Right lobe of liver (tissue), 6 donors: ENCODE results near the gene RLF. TPM values are rescaled to one million over a fixed set of nuclear protein-coding genes. Genes with fewer than 3 reads are reported as not detected.

Source experiments
- ATAC-seq, 4 donors: fragments of 200-7000 bp; cut with Tn5 transposase; one replicate each; pipeline ENCODE4 v1.9.1; 2020; ENCODE audit warnings: mild to moderate bottlenecking in 4 of 4, moderate library complexity in 4 of 4
- DNase-seq, 3 donors: peaks; one replicate each; pipeline ENCODE4 v3.0.0-alpha.2; 2020
- H3K27ac ChIP-seq, 3 donors: fragments of 200-600 bp; one replicate each; pipeline ENCODE4 v1.8.0; 2022
- H3K27me3 ChIP-seq, 2 donors: fragments of 200-600 bp; one replicate each; pipeline ENCODE4 v1.8.0; 2022
- H3K36me3 ChIP-seq, 4 donors: fragments of 200-600 bp; sonication (generic) in 1 of 4; one replicate each; pipeline versions ENCODE4 v1.5.1 to v1.8.0; 2017 to 2022; ENCODE audit warnings: control low read depth in 1 of 4
- H3K4me1 ChIP-seq, 4 donors: fragments of 200-600 bp; sonication (generic) in 1 of 4; one replicate each; pipeline versions ENCODE4 v1.5.1 to v1.8.0; 2017 to 2022; ENCODE audit warnings: control low read depth in 1 of 4
- H3K4me3 ChIP-seq, 3 donors: fragments of 200-600 bp; one replicate each; pipeline ENCODE4 v1.8.0; 2022
- H3K9me3 ChIP-seq, 4 donors: fragments of 200-600 bp; sonication (generic) in 1 of 4; one replicate each; pipeline versions ENCODE4 v1.5.1 to v1.8.0; 2017 to 2022; ENCODE audit warnings: control low read depth in 1 of 4
- CTCF ChIP-seq, 4 donors: fragments of 200-600 bp in 3 of 4; fragments of 450-650 bp in 1 of 4; IDR thresholded peaks; one replicate each; pipeline versions ENCODE4 v1.5.1 to v1.8.0; 2016 to 2022; ENCODE audit warnings: antibody characterized with exemption in 4 of 4, mild to moderate bottlenecking in 2 of 4
- POLR2A ChIP-seq: fragments of 450-650 bp; IDR thresholded peaks from one replicate; pipeline ENCODE4 v1.6.1; 2017; ENCODE audit warnings: antibody characterized with exemption, mild to moderate bottlenecking
- WGBS: methylation state at CpG from one replicate; pipeline ENCODE4 v1.1.6; 2018; ENCODE audit warnings: low coverage, low lambda C conversion rate; ENCODE audit not compliant: insufficient coverage; ENCODE audit errors: missing lambda C conversion rate; 5-methylcytosine and 5-hydroxymethylcytosine counted together
- intact Hi-C, 2 donors: fragments of 100-400 bp; cut with DNase I; formaldehyde crosslinking; loops; one replicate each; pipeline versions ENCODE4 v1.11.2 to v1.14.1; 2022
- total RNA-seq, 6 experiments: library from RNA; depleted of rRNA in 2 of 6; stranded (reverse); fragments of >200 nt in 2 of 6; fragmentation: NEBNext Ultra II Directional in 3 of 6; extraction: Animal tissue kit (Norgen Biotek cat#: 25700) in 3 of 6; gene quantifications; one replicate each; pipeline versions ENCODE4 v1.1.0 to v1.2.4, GENCODE V29; 2016 to 2023
- donor health status: DM: no; HTN: yes; CAD: no.
- donor health status: DM: no; HTN: no; CAD: no.
- donor health status: DM: no; HTN: no; CAD: no.
- donor health status: DM: no; HTN: yes; CAD: no.
- donor health status: DM: no; HTN: yes; CAD: no.

RLF gene
- total RNA-seq, 6 experiments from 2014 or later: 4.6 to 12.3 (median 6.0) TPM

GRCh38 chr1:40161888-40162397 lies 756 bp downstream of the RLF start:
- H3K27ac ChIP-seq: peak overlapping the region; percentile 89 to 95 (median 95)
- TF ChIP-seq POLR2A (no peak), CTCF (IDR thresholded peaks at IDR 0.05) (peak in 1 of 4 donors; percentile 16)
- peak overlapping the region; percentile 70 to 96 (median 94) for H3K4me3 ChIP-seq
- intact Hi-C loops: no loop called here
- under 1% methylated on average over 13 of the region's 16 CpGs for WGBS
- no peaks in the 10 kb centered on the region for H3K36me3 ChIP-seq
- H3K9me3 ChIP-seq: no peaks in the 10 kb centered on the region
- DNase-seq: peak in 1 of 3 donors; percentile 64
- peaks cover 0 to 28% (median 6%) of the 10 kb centered on the region in 4 donors for H3K4me1 ChIP-seq
- H3K27me3 ChIP-seq: no peaks in the 10 kb centered on the region
- peak in 3 of 4 donors; percentile 68 to 76 (median 70) for ATAC-seq

DNA sequence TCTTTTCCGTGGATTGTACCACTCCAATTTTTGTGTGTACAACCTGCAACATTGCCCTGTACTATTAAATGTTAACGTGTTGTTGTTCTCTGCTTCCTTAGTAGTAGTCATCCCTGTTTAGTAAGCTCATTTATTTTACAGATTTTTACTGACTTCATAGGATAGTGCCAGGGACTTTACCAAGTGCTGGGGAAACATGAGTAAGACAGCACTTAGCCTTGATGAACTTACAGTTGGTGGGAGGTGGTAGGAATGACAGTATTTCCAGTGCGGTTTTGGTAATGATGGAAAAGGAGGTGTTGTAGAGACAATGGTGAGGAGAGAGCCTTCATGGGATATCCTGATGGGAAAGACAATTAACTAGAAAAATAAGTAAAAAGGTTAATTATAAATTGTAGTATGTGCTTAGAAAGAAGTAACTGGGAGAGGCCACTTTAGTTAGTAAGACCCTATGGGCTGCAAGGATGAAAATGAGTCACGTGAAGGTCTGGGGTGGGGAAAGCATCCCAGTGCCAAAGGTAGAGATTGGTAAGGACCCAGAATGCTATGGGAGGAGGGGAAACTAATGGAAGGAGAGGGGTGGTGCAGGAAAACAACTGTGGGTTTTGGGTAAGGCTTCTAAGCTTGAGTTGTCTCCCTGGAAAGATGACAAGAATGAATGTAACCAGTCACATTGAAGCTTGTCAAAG lies 1.7 kb downstream of the RLF start:
- TF ChIP-seq POLR2A: no peak
- no peak for TF ChIP-seq CTCF (IDR thresholded peaks at IDR 0.05)
- Histone ChIP-seq H3K4me3 (peak overlapping the region; percentile 70 to 96 (median 94)), H3K36me3 (no peaks in the 10 kb centered on the region), H3K27me3 (no peaks in the 10 kb centered on the region), H3K27ac (no peak overlapping the region), H3K9me3 (no peaks in the 10 kb centered on the region), H3K4me1 (peaks cover 0 to 28% (median 6%) of the 10 kb centered on the region in 4 donors)
- ATAC-seq (no peak), DNase-seq (no peak)
- WGBS: 11% methylated on average over 4 of the region's 4 CpGs
- intact Hi-C loops: no loop called here

- H3K27ac ChIP-seq: no peak overlapping the region
- no peaks in the 10 kb centered on the region for H3K9me3 ChIP-seq
- 70% methylated on average over 4 of the region's 4 CpGs for WGBS
- no peak for TF ChIP-seq CTCF (IDR thresholded peaks at IDR 0.05)
- H3K4me3 ChIP-seq: no peak overlapping the region
- no peaks in the 10 kb centered on the region for H3K27me3 ChIP-seq
- intact Hi-C loops: no loop called here
- no peaks in the 10 kb centered on the region for H3K36me3 ChIP-seq
- H3K4me1 ChIP-seq: peaks cover 0 to 28% (median 6%) of the 10 kb centered on the region in 4 donors
- ATAC-seq: no peak
- DNase-seq: no peak
These were observed 6.1 kb downstream of the RLF start for GRCh38 chr1:40167317-40167716.

DNA sequence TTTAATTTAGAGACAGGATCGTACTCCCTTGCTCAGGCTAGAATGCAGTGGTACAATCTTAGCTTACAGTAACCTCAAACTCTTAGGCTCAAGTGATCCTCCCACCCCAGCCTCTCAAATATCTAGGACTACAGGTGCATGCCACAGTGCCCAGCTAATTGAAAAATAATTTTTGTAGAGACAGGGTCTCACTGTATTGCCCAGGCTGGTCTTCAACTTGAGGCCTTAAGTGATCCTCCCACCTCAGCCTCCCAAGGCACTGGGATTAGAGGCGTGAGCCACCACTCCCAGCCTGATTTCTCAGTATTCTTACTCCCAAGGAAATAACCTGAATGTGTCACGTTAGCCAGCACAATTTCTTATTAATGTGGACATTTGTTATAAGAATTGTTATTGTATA lies 9.8 kb downstream of the RLF start:
- no peak overlapping the region for H3K27ac ChIP-seq
- no peaks in the 10 kb centered on the region for H3K27me3 ChIP-seq
- DNase-seq (no peak), ATAC-seq (no peak)
- H3K9me3 ChIP-seq: no peaks in the 10 kb centered on the region
- 90% methylated on average over 3 of the region's 3 CpGs for WGBS
- H3K4me1 ChIP-seq: peaks cover 0 to 4% (median 0%) of the 10 kb centered on the region in 4 donors
- no peak overlapping the region for H3K4me3 ChIP-seq
- TF ChIP-seq CTCF (IDR thresholded peaks at IDR 0.05) (no peak), POLR2A (no peak)
- H3K36me3 ChIP-seq: no peaks in the 10 kb centered on the region
- intact Hi-C loops: no loop called here
